IPS-18c (cell line): Measurements from ENCODE around the gene NELL1.

Experiments
- H3K4me3 ChIP-seq: 2 replicates; pipeline ENCODE4 v1.7.0; 2013; ENCODE audit warnings: low read depth, mild to moderate bottlenecking, low read length, moderate library complexity; ENCODE audit not compliant: insufficient read depth
- H3K9me3 ChIP-seq: one replicate; pipeline ENCODE4 v1.6.1; 2013; ENCODE audit warnings: mild to moderate bottlenecking, low read length, moderate library complexity; ENCODE audit not compliant: control insufficient read depth, insufficient read depth

NELL1 gene

GRCh38 chr11:21148376-21148775, 479.0 kb downstream of the NELL1 start:
- H3K9me3 ChIP-seq = no peaks in the 10 kb centered on the region
- no peak overlapping the region for H3K4me3 ChIP-seq

GRCh38 chr11:21160140-21160539, 490.8 kb downstream of the NELL1 start:
- H3K4me3 ChIP-seq = no peak overlapping the region
- H3K9me3 ChIP-seq = no peaks in the 10 kb centered on the region

- Histone ChIP-seq H3K4me3 (no peak overlapping the region), H3K9me3 (no peaks in the 10 kb centered on the region)
These were observed 500.3 kb downstream of the NELL1 start for GRCh38 chr11:21169639-21170038.

DNA sequence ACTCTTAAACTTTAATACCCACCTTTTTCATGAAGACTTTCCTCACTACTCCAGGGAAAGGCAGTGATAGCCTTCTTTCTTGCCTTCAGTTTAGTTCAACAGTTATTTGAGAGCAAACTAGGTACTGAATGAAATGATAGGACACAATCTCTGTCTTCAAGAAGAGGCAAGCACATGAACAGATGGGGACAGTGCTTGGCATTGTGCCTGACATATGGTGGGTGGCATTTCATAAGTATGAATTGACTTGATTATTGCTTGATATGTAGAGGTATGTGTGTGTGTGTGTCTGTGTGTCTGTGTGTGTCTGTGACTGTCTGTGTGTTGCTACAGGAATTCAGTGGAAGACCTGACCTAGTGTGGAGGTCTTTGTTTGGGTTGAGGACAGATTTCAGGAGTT, 504.1 kb downstream of the NELL1 start:
- Histone ChIP-seq H3K4me3 (no peak overlapping the region), H3K9me3 (no peaks in the 10 kb centered on the region)

- Histone ChIP-seq H3K9me3 (no peaks in the 10 kb centered on the region), H3K4me3 (no peak overlapping the region)
These were observed 505.4 kb downstream of the NELL1 start for GRCh38 chr11:21174781-21175180.

- Histone ChIP-seq H3K9me3 (no peaks in the 10 kb centered on the region), H3K4me3 (no peak overlapping the region)
These were observed 508.0 kb downstream of the NELL1 start for GRCh38 chr11:21177379-21177778.

- Histone ChIP-seq H3K9me3 (no peaks in the 10 kb centered on the region), H3K4me3 (no peak overlapping the region)
These were observed 510.4 kb downstream of the NELL1 start for GRCh38 chr11:21179770-21180169.

DNA sequence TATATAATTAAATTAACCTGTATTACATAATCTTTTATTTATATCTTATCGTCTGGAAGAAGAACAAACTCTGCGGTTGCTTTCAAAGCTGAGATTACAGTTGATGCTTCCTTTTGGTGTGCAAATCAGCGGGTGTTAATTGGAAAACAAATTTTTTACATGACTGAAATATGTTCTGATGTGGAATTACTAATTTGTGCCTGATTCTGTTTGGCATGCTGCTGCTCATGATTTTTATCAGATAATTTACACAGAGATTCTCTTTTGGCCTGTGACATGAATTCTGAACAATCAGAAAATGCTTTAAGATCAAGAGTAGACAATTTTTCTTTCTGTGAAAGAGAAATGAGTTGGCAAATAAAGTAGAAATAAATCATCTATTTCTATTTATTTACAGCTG, 510.8 kb downstream of the NELL1 start:
- H3K4me3 ChIP-seq = no peak overlapping the region

GRCh38 chr11:21185959-21186358, 516.6 kb downstream of the NELL1 start:
- Histone ChIP-seq H3K9me3 (no peaks in the 10 kb centered on the region), H3K4me3 (no peak overlapping the region)

More for the DNA sequence above, 510.8 kb downstream of the NELL1 start:
- H3K9me3 ChIP-seq = no peaks in the 10 kb centered on the region

- Histone ChIP-seq H3K4me3 (no peak overlapping the region), H3K9me3 (no peaks in the 10 kb centered on the region)
These were observed 520.8 kb downstream of the NELL1 start for GRCh38 chr11:21190181-21190580.

GRCh38 chr11:21195995-21196394, 526.6 kb downstream of the NELL1 start:
- no peaks in the 10 kb centered on the region for H3K9me3 ChIP-seq
- no peak overlapping the region for H3K4me3 ChIP-seq

GRCh38 chr11:21198498-21198897, 529.1 kb downstream of the NELL1 start:
- Histone ChIP-seq H3K9me3 (no peaks in the 10 kb centered on the region), H3K4me3 (no peak overlapping the region)

DNA sequence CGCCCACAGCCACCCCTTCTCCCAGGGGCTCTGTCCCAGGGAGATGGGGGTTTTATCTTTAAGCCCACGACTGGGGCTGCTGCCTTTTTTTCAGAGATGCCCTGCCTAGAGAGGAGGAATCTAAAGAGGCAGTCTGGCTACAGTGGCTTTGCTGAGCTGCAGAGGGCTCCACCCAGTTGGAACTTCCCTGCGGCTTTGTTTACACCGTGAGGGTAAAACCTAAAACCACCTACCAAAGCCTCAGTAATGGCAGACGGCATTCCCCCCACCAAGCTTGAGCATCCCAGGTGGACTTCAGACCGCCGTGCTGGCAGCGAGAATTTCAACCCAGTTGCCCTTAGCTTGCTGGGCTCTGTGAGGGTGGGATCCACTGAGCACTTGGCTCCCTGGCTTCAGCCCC, 535.8 kb downstream of the NELL1 start:
- Histone ChIP-seq H3K9me3 (no peaks in the 10 kb centered on the region), H3K4me3 (no peak overlapping the region)

GRCh38 chr11:21225860-21226259, 556.5 kb downstream of the NELL1 start:
- H3K9me3 ChIP-seq = no peaks in the 10 kb centered on the region
- H3K4me3 ChIP-seq = no peak overlapping the region

- H3K4me3 ChIP-seq = no peak overlapping the region
- H3K9me3 ChIP-seq = no peaks in the 10 kb centered on the region
These were observed 559.8 kb downstream of the NELL1 start for GRCh38 chr11:21229224-21229623.

DNA sequence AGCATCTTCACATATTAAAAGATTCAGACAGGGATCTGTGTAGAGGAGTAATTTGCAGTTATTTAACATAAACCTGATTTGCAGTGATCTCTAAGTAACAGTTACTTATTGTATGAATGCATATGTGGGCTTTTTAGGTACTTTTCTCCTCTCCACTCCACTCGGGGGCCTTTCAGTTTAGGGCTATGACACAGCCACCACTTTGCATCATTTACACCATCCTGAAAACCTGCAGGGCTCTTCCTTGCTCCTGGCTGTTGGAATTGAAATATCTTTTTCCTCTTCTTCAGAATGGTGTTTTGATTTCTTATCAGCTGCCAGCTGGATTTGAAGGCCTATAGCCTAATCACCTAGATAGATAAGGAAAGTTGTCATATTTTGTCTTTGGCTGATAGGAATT, 580.8 kb downstream of the NELL1 start:
- H3K4me3 ChIP-seq = no peak overlapping the region
- no peaks in the 10 kb centered on the region for H3K9me3 ChIP-seq

DNA sequence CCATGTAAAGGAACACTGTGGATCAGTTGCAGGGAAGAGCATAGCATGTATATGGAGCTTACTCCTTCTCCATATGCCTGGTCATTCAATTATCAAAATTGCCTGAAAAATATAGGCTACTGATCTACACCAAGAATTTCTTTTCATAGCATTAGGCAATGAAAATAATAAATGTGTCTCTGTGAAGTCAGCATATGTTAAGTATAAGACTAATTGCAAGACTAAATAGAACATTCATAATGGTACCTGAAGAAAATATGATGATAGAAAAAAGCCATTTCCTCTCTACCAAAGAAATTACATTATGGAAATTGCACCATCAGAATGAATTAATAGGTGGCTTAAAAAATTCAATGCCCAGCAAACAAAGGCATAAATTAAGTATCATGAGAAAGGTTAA, 584.7 kb downstream of the NELL1 start:
- Histone ChIP-seq H3K4me3 (no peak overlapping the region), H3K9me3 (no peaks in the 10 kb centered on the region)

GRCh38 chr11:21254790-21255189, 585.4 kb downstream of the NELL1 start:
- no peak overlapping the region for H3K4me3 ChIP-seq
- no peaks in the 10 kb centered on the region for H3K9me3 ChIP-seq

DNA sequence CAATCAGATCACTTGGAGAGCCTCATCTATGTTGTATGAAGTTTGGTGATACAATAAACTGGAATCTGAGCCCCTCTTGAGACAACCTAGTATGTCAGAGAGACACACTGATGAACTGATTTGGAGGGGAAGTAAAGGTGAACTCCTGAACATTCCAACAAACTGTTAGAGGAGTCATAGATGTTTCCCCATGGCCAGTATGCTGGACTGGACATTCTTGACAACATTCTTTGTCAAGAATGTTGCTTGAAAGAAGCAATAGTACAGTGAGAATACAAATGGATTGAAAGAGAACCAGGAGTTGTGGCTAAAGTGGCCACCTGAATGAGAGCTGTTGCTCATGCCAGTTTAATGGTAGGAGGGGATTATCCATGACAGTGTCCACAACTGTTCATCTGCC, 588.1 kb downstream of the NELL1 start:
- no peaks in the 10 kb centered on the region for H3K9me3 ChIP-seq
- H3K4me3 ChIP-seq = no peak overlapping the region

DNA sequence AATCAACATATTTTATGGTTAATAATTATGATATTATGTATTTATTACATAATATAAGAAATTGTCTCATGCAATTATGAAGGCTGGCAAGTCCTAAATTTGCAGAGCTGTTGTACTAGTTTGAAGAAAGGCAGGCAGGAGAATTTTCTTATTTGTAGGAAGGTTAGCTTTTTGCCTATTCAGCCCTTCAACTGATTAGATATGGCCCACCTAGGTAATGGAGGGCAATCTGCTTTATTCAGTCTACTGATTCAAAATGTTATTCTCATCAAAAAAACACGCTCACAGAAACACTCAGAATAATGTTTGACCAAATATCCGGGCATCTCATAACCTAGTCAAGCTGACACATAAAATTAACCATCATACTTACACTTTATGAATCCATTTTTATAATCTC, 589.0 kb downstream of the NELL1 start:
- no peaks in the 10 kb centered on the region for H3K9me3 ChIP-seq
- H3K4me3 ChIP-seq = no peak overlapping the region
